HL-60 (cell line): ENCODE measurements around the gene DNM3.

Experiments used
- CTCF ChIP-seq: IDR thresholded peaks from one replicate; pipeline ENCODE4 v1.5.1; 2011; ENCODE audit warnings: low read length, control low read depth, inconsistent platforms; ENCODE audit not compliant: insufficient read depth
- GABPA ChIP-seq: IDR thresholded peaks from 2 replicates; pipeline ENCODE4 v1.6.1; 2012; ENCODE audit warnings: low read depth
- POLR2AphosphoS5 ChIP-seq: IDR thresholded peaks from 2 replicates; pipeline ENCODE4 v1.6.1; 2012; ENCODE audit warnings: low read depth
- REST ChIP-seq: IDR thresholded peaks from 2 replicates; pipeline ENCODE4 v1.6.1; 2012; ENCODE audit warnings: low read depth; ENCODE audit not compliant: insufficient replicate concordance

- TF ChIP-seq CTCF, result no peak
- TF ChIP-seq POLR2AphosphoS5, result peak; percentile 33; the same call in 1 of the 2 replicates
- TF ChIP-seq REST, result no peak
- TF ChIP-seq GABPA, result no peak
These were observed 606.3 kb downstream of the DNM3 start for GRCh38 chr1:172447641-172448040.
